H4 (cell line): ENCODE measurements around the gene SIGLEC8. TPM values are rescaled to one million over a fixed set of nuclear protein-coding genes. Genes with fewer than 3 reads are reported as not detected.
"Not testable (repeated sequence)": the region's sequence is repeated elsewhere in the genome, so short reads cannot be mapped to it uniquely, and the experiment has no call there.

Experiments used
- DNase-seq: peaks from one replicate; pipeline ENCODE4 v3.0.0-alpha.2; 2015; ENCODE audit warnings: low spot score
- total RNA-seq: library from RNA; depleted of rRNA; stranded (reverse); fragments of >200 nt; shearing (Covaris generic); gene quantifications from 2 replicates; pipeline ENCODE4 v1.2.3, GENCODE V29; 2014; rRNA removed

The SIGLEC8 gene
- not detected in 2 replicates for total RNA-seq

DNA sequence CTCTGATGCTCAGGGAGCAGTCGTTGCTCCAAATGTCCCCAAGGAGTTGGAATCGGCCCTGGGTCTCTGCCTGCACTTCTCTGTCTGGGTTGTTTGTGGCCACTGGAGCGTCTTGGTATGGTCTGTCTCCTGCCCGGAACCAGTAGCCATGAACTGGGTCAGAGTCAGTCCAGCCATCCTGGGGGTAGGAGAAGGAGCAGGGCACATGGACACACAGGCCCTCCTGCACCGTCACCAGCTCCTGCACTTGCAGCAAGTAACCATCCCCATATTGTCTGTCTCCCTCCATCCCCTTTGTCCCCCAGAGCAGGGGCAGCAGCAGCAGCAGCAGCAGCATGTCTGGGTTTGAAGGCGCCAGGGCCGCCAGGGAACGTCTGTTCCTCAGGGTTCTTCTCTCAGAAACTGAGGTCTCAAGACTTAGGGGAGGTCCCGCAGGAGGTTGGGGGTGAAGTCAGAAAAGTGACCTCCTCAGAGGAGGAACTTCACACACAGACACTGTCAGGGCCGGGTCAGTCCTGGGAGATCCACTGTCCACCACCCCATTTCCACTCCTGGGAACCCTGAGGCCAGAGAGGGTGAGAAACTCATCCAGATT lies at the start of gene SIGLEC8:
Gene SIGLEC8, minus strand, starts transcription at position 404 of the 595 bp plus-strand sequence. Its CDS starts 67 bp downstream, at position 337.
- no peak for DNase-seq

DNA sequence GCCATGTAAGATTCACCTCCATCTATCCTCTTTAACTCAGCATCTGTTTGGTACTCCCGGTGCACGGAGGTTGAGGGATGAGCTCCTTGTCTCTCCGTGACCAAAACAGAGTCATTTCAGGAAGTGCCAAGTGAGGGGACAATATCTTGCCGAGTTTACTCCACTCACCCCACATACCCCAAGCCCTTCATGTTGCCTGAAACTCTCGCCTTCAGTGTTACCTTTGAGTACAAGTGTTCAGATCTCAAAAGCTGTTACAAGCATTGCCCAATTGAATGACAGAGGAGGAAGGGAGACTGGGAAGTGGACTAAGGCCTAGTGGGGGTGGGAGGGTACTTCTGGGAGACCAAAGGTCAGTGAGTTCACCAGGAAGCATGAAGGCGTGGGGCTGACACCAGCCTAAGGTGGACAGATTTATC lies 49.4 kb upstream of the SIGLEC8 start:
- DNase-seq = no peak

DNA sequence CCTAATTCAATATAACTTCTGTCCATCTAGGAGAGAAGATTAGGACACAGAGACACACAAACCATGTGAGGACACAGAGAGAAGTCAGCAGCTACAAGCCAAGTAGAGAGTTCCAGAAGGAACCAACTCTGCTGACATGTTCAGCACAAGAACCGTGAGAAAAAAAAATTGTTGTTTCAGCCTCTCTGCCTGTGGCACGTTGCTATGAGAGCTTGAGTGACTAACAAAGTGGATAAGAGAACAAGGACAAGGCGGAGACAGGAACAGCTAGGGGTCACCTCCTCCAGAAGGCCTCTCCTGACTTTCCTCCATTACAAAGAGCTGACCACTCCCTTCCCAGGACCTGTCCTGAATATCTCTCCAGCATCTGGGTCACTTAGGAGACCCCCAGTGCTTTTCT lies 48.9 kb upstream of the SIGLEC8 start:
- no peak for DNase-seq

DNA sequence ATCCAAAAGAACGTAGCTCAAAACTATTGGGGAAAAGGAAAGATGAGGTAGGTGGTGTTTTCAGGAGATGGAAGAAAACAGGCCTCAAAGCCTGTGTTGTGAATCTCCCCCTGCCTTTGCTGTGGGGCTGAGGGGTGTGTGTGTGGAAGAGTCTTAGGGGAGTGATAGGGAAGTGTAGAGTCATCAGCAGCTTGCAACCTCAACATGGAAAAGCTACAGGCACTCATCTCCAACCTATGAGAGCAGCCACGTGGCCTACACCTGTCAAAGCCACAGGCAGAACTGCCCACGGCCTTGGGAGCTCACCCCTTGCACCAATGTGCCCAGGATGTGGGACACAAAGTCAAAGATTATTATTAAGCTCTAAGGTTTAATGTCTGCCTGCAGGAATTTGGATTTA lies 47.6 kb upstream of the SIGLEC8 start:
- DNase-seq = no peak

DNA sequence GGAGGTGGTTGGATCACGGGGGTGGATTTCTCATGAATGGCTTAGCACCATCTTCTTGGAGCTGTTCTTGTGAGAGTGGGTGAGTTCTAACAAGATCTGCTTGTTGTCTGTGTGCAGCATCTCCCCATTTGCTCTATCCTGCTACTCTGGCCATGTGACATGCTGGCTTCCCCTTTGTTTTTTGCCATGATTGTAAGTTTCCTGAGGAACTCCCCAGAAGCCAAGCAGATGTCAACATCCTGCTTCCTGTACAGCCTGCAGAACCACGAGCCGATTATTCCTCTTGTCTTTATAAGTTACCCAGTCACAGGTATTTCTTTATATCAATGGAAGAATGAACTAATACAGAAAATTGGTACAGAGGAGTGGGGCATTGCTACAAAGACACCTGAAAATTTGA lies 45.6 kb upstream of the SIGLEC8 start:
- DNase-seq = no peak

DNA sequence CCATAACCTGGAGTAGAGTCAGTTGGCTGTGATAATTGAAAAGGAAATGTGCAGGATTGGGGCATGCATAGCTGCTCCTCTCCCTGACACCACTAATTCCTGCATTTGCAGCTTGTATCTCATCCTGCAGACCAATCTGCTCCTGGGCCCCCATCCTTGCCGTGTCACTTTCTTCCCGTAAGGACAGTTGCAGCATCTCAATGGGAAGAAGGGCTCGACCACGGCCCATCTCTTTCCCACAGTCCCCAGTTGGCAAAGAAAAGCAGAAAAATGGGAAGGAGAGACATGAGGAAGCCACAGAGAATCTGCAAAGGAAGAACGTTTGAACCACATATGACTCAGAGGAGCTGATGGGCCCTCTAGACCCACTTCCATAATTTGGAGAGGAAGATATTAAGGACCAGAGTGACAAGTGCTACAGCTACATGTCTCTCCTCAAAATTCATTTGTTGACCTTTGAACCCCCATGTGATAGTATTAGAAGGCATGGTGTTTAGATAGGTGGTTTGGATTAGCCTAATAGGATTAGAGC lies 45.1 kb upstream of the SIGLEC8 start:
- no peak for DNase-seq

DNA sequence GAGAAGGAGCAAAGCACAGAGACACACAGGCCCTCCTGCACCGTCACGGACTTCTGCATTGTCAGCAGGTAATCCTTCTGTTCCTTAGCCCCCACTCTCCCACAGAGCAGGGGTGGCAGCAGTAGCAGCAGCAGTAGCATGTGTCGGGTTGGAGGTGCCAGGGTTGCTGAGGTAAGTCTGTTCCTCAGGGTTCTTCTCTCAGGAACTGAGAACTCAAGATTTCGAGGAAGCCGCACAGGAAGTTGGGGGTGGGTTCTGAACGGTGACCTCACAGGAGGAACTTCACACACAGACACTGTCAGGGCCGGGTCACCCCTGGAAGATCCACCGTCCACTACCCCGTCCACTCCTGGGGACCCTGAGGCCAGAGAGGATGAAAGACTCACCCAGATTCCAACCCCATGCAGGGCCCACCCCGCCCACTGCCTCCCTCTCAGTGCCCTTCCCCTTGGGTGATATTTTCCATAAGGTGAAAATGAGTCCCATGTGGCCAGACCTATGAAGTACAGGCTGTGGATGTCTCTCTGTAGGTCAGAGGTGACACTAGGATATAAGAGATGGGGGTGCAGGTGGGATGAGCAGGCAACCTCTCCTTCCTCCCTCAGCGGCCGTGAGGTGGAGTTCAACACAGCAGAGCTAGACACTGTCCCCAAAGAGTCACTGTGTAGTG lies 43.5 kb upstream of the SIGLEC8 start, which contains the start of gene SIGLEC12:
Gene SIGLEC12, minus strand, starts transcription at position 207 of the 670 bp plus-strand sequence. Its CDS starts 67 bp downstream, at position 140.
- DNase-seq = no peak

DNA sequence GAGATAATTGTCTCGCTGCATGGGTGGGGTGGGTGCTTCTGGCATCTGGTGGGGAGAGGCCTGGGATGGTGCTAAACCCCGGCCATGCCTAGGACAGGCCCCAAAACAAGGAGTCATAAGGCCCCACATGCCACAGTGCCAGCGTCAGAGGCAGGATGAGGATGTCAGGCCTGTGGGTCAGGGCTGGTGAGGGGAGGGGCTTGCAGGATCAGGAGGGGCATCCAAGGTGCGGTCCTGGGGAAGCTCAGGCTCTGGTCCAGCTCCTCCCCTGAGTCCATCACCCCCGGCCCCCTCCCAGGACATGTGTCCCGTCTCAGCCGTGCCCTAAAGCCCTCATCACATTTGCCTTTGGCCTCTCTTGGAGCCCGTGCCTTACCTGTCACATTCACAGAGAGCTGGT lies 42.7 kb upstream of the SIGLEC8 start:
- DNase-seq = not testable (repeated sequence)

DNA sequence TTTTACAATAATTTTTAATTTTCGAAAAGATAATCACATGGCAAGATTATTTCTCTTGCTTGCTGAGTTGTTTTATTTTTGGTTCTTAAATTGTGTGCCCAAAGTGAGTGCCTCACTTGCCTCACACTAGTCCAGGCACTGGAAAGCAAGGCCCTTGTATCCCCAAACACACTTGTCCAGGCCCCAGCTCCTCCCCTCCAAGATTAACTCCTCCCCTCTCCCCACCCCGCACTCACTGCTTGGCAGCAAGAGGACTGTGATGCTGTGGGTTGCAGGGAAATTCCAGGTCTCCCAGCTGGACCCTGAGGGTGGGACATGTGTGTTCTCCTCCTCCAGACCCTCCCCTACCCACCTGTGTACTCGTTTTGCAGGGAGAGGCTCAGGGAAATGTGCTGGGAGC lies 39.4 kb upstream of the SIGLEC8 start:
- DNase-seq = no peak

DNA sequence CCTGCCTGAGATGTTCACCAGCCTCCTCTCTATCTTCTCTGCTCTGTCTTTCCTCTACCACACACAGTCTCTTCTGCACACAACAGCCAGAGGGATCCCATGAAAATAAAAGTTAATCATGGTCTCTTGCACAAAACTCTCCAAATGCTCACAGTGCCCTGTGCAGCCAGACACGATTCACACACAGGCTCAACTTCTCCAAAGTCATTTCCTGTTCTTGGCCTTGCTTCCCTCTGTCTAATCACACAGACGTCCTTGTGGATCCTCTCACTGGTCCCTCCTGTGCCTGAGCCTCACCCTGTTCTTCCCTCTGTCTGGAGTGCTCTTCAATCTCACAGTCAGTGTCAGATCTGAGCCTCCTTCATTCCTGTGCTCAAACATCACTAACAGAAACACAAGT lies 35.5 kb upstream of the SIGLEC8 start:
- no peak for DNase-seq

DNA sequence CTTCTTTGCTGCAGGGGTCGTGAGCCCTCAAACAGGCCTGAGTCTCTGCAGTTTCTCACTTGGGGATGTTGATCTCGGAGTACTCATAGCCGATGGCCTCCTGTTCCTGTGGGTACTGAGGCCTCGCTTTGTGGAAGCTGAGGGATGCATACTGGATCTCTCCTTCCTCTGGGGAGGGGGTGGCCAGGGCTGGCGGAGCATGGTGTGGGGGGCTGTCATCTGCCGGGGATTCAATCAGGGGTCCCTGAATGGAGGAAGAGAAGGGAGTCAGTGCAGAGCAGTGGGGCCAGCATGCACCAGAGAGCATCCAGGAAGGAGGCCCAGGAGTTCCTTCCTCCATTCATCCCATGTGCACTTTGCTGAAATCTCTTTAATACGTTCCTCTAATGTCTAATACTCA lies 33.3 kb upstream of the SIGLEC8 start:
- no peak for DNase-seq

DNA sequence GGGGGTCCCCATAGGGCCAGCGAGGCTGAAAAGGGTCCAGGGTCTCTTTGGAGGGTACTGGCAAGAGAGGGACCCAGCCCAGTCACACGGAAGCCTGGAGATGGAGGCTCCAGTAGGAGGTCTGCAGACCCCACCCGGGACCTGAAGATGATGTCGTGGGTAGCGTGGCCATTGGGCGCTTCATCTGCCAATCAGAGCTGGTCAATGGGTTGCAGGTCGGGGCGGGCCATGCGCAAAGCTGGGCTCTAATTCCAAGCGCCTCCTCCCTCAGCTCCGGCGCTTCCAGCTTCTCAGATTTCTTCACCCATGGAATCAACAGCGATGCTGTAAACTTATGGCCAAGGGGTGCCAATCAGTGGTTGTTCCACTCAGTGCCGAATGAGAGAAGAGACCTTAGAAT lies 32.4 kb upstream of the SIGLEC8 start:
- no peak for DNase-seq

DNA sequence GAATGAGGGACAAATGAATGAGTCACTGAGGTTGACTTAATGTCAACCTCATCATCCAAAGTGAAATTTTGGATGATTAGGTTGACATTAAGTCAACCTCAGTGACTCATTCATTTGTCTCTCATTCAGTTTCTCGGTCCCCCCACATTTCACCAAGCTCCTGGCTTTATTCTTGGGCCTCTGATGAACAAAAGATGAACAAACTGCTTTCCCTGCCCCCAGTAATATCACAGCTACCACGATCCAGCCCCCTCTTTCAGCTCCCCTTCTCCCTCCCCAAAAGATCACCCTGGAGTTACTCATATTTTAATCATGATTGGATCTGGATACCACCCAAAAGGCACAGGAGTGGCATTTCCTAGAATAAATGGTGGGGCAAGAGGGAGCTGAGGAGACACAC lies 30.9 kb upstream of the SIGLEC8 start:
- no peak for DNase-seq

DNA sequence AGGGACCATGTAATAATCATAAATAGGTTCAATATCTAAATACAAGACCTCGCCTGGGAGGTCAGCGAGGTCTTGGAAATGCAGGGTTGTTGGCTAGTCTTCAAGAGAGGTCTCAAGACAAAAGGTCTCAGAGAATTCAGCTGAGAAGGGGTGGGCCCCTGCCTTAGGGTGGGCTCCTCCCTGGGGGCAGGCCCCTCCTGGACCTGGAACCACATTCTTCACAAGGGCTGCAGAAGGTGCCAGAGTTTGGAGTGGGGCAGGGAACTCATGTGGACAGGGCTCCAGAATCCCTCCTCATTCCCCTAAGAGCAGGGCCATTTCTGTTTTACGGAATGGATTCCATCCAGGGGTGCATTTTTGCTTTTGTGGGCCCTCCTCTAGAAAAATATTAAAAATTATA lies 30.2 kb upstream of the SIGLEC8 start:
- DNase-seq = no peak

DNA sequence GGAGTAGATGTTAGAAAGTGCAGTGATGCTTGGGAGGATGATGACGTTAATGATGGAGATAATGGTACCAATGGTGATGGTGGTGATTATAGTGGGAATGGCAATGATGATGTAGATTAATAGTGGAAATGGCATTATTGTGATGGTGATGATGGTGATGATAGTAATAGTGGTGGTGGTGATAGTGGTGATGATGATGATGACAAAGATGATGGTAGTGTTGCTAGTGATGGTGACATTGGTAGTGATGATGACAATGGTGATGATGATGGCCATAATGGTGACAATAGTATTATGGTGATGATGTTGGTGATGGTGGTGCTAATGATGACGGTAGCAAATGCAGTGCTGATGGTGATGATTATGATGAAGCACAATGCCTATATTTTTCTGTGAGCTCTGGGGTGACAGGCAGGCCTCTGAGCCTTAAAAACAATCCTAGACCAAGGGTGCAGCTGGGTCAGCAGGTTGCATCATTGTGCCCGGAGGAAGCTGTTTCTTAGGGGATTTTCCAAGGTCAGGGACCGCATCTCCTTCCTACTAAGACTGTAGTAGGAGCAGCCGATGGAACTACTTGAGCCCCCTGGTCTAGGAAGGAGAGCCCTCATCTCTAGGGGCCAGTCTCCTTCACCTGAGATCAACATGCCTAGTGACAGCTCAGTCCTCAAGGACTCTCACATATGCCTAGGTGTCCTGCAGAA lies 27.9 kb upstream of the SIGLEC8 start:
- DNase-seq = no peak

DNA sequence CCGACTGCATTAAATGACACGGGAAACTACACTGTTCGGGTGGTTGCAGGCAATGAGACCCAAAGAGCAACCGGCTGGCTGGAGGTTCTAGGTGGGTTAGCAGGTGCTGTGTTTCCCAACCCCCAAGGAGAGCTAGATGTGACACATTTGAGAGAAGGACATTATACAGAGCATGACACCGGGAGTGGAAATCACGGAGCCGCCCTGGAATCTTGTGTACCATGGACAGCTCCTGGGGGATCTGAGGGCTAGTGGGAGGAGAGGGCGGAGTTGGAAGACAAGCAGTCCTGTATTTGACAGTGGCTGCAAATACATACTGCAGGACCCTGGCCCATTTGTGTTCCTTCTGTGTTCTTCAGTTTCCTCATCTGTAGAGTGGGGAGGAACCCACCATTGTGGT lies 22.3 kb upstream of the SIGLEC8 start:
- DNase-seq = no peak

DNA sequence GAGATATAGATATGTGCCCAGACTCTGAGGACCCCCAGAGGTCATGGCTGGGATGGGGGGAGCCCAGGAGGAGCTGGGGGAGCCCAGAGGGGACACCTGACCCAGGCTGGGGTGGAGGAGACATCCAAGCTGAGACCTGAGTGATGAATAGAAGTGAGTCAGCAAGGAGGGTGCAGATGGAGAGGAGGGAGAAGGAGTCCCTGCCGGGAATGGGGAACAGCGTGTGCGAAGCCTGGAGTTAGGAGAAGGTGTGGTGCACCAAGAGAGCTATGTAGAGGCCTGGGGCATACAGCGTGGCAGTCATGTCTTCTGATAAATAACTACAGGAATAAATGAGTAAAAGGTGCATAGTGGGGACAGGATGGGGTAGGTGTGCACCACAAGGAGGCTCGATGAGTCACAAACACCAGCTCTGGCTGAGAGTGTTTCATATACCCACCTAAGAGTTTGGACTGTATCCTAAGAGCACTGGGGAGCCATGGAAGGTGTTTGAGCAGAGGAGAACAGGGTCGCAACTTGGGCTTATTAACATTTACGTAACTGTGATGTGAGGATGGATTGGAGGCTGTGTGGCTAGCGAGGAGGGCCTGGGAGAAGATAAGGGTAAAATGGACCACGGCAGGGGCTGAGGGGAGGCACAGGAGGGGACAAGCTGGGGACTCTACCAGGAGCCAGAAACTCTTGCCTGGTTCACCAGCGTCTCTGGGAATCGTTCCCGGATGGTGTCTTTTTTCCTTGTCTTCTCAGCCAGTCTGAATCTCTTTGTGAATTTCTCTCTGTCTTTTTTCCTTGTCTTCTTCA lies 21.5 kb upstream of the SIGLEC8 start:
- no peak for DNase-seq

DNA sequence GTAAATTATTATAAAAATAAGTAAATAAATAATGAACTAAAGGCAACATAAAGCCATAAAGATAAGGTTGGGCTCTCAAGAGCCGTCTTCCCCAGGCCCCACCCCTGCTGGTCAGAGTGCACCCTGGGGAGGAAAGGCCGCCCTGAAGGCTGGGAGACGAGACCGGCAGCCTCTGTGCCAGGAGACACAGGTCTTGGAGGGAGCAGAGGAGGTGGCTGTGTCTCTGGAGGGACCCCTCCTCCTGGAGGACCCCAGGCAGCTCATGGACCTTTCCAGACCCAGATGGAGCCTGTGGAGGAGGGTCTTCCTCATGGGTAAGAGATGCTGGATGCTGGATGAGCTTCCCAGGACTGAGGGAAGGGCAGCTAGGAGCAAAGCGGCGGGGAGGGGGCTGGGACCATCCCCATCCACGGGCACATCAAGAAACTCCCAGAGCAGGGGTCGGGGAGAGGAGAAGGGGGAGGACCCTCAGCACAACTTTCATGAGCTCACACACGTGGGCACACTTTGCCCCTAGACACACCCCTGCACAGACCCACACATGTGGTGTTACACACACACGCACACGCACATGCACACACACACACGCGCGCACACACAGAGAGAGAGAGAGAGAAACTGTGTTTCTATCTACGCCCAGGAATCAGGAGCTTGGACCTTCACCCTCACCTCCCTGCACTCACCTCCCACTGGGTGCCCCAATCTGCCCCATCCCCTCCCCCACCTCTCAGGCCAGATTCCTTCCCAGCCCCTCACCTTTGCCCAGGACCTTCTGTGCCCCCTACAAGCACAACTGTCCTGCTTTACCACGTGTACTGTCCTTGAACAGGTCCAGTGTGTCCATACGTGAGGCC lies 20.4 kb upstream of the SIGLEC8 start, which contains the start of gene CEACAM18:
Gene CEACAM18, plus strand, starts transcription at position 159 of the 854 bp plus-strand sequence.
- no peak for DNase-seq

DNA sequence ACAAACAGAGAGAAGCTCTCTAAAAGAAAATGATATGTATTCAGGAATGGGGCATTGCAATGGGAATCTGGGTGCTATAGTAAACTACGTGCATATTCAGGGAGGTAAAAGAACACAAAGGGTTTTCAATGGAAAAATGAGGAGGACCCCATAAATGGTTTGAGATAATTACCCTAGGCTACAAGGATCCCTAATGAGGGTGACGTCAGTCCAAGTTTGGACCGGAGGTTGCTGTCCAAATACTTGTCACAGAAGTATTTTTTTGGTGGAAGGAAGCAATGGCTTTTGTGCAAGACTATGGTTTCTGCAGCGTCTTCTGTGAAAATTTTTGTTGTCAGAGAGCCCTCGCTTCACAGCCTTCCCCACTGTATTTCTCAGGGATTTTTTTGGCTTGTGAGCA lies 19.1 kb upstream of the SIGLEC8 start:
- no peak for DNase-seq

DNA sequence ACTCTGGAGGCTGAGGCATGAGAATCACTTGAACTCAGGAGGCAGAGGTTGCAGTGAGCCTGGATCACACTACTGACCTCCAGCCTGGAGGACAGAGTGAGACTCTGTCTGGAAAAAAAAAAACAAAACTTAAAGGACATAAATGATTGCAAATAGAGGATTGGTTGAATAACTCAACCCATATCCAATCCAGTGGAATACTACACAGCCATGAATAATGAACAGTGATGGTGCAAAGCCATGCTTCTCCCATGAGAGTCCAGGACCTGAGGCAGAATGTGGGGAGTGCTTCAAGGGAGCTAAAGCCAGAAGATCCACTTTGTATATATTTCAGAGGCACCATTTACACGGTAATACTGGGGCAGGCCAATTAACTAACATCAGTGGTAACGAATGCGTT lies 17.9 kb upstream of the SIGLEC8 start:
- no peak for DNase-seq
